ENCODE results near the gene CNDP1. TPM values are rescaled to one million over a fixed set of nuclear protein-coding genes. Genes with fewer than 3 reads are reported as not detected.
"Not testable (repeated sequence)": the region's sequence is repeated elsewhere in the genome, so short reads cannot be mapped to it uniquely, and the experiment has no call there.

CNDP1 gene
- total and polyA plus RNA-seq, 2 experiments from 2014 or later: not detected

DNA sequence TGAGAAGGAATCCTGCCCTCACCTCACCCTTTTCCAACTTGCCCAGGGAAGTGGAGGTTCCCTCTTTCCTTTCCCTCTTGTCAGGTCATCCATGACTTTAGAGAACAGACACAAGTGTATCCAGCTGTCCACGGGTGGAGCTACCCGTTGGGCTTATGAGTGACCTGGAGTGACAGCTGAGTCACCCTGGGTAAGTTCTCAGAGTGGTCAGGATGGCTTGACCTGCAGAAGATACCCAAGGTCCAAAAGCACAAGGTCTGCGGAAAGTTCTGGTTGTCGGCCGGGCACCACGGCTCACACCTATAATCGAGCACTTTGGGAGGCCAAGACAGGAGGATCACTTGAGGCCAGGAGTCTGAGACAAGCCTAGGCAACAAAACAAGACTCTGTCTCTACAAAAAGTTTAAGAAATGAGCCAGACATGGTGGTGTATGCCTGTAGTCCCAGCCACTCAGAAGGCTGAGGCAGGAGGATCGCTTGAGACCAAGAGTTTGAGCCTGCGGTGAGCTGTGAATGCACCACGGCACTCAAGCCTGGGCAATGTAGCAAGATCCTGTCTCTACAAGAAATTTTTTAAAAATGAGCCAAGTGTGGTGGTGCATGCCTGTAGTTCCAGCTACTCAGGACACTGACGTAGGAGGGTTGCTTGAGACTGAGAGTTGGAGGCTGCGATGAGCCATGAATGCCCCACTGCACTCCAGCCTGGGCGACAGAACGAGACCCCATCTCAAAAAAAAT, 14.0 kb upstream of the CNDP1 start:
- Histone ChIP-seq H3K4me1 (ENCODE audit: low read depth) (no peaks in the 10 kb centered on the region), H3K27ac (no peak overlapping the region), H3K9me3 (ENCODE audit: low read depth) (no peaks in the 10 kb centered on the region), H3K36me3 (peaks cover 18% of the 10 kb centered on the region), H3K27me3 (no peaks in the 10 kb centered on the region), H3K4me3 (no peak overlapping the region)
- no peak for DNase-seq (ENCODE audit: low read depth in 1 of 2, low spot score in 1 of 2)
- TF ChIP-seq, protein P1, sequence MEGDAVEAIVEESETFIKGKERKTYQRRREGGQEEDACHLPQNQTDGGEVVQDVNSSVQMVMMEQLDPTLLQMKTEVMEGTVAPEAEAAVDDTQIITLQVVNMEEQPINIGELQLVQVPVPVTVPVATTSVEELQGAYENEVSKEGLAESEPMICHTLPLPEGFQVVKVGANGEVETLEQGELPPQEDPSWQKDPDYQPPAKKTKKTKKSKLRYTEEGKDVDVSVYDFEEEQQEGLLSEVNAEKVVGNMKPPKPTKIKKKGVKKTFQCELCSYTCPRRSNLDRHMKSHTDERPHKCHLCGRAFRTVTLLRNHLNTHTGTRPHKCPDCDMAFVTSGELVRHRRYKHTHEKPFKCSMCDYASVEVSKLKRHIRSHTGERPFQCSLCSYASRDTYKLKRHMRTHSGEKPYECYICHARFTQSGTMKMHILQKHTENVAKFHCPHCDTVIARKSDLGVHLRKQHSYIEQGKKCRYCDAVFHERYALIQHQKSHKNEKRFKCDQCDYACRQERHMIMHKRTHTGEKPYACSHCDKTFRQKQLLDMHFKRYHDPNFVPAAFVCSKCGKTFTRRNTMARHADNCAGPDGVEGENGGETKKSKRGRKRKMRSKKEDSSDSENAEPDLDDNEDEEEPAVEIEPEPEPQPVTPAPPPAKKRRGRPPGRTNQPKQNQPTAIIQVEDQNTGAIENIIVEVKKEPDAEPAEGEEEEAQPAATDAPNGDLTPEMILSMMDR (IDR thresholded peaks at IDR 0.05; ENCODE audit: low read depth, low read length): no peak

DNA sequence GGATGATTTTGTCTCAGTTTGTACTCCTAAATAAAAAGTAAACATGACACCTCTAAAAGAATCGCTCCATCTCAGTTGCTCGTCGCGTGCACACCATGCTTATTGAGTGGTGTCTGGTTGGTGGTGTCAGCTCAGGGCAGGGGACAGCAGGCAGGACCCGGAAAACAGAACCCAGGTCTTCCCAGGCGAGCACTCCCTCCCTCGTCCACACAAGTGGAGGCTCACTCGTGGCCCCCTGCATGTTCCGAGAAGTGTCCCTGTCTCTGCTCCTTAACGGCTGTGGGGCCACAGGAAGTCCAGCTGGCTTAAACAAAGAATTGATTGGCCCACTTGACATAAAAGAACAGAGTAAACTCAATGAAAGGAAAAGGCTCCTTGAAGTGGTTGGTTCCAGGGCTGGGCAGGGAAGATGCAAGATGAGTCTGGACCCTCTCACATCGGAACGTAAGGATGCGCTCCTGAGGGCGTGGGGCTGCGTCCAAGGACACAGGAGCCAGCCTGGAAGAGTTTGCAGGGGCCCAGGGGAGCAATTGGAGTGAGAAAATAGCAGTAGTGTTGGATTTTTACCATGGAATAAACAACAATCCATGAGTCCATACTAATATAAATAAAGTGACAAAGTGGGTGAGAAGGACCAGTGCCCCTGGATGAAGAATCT, 13.1 kb upstream of the CNDP1 start:
- H3K27ac ChIP-seq: no peak overlapping the region
- no peaks in the 10 kb centered on the region for H3K27me3 ChIP-seq
- peaks cover 13% of the 10 kb centered on the region for H3K36me3 ChIP-seq
- TF ChIP-seq, protein P1 (IDR thresholded peaks at IDR 0.05; ENCODE audit: low read depth, low read length): no peak
- no peak for DNase-seq (ENCODE audit: low read depth in 1 of 2, low spot score in 1 of 2)
- no peak overlapping the region for H3K4me3 ChIP-seq
- H3K4me1 ChIP-seq (ENCODE audit: low read depth): no peaks in the 10 kb centered on the region
- H3K9me3 ChIP-seq (ENCODE audit: low read depth): no peaks in the 10 kb centered on the region

DNA sequence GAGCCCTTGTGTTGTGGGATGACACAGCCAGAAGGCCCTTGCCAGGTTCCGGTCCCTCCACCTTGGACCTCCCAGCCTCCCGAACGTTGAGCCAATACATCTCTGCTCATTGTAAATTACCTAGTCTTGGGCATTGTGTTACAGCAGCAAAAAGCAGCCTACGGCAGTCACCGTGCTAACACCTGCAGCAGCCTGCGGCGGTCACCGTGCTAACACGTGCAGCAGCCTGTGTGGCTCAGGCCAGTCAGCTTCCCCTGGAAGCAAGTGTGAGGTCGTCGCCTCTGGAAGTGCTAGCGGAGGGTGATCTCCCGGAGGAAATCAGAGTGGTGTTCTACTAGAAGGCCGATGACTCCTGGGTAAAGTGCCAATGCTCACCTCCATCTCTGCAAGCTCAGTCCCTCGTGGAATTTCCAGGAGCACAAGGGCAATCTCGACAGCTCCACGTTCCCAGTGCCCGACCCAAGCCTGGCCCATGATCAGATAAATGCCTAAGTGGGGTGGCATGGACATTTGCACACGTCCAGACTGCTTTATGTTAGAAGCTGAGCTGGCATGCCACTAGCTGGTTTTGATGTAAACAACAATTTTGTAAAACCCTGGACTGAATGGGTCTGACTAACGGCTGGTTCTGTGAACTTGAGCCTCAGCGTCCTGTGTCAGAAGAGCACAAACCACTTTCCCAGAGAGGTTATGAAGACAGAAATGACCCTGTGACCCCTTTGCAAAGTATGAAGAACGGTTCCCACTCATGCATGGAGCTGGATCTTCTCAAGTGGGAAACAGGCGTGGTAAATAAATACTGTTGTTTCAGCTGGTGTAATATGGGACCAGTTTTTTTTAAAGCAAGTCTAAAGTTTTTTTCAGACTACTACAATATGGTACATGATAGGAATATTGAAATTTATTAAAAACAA, 11.4 kb upstream of the CNDP1 start:
- H3K4me1 ChIP-seq (ENCODE audit: low read depth): no peaks in the 10 kb centered on the region
- peaks cover 13% of the 10 kb centered on the region for H3K36me3 ChIP-seq
- no peaks in the 10 kb centered on the region for H3K27me3 ChIP-seq
- TF ChIP-seq, protein P1 (IDR thresholded peaks at IDR 0.05; ENCODE audit: low read depth, low read length): no peak
- H3K27ac ChIP-seq: no peak overlapping the region
- DNase-seq (ENCODE audit: low read depth in 1 of 2, low spot score in 1 of 2): no peak
- H3K9me3 ChIP-seq (ENCODE audit: low read depth): no peaks in the 10 kb centered on the region
- no peak overlapping the region for H3K4me3 ChIP-seq

DNA sequence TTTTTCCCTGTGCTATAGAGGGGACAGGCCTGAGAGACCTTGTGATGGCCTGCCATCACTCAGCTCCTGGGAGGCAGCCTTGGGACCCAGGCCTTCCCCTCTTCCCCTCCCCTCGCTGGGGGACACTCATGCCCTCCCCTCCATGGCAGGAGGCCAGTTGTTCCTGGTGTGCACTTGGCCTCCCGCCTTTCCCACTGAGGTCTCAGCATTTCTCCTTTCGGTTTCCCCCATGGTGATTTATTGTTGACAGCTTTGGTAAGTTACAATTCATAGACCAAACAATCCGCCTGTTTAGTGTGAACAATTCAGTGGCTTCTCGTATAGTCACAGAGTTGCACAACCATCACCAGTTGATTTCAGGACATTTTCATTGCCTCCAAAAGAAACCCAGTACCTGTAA, 10.2 kb upstream of the CNDP1 start:
- H3K9me3 ChIP-seq (ENCODE audit: low read depth): no peaks in the 10 kb centered on the region

DNA sequence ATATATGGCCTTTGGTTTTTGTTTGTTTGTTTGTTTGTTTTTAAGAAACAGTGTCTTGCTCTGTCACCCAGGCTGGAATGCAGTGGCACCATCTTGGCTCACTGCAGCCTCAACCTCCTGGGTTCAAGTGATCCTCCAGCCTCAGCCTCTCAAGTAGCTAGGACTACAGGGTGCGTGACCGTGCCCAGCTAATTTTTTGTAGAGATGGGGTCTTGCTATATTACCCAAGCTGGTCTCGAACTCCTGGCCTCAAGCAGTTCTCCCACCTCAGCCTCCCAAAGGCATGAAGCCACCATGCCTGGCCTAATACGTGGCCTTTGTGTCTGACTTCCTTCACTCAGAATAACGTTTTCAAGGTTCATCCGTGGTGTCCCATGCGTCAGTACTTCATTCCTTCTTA, 9.4 kb upstream of the CNDP1 start:
- H3K4me3 ChIP-seq; H3K27me3 ChIP-seq; H3K4me1 ChIP-seq (ENCODE audit: low read depth); H3K9me3 ChIP-seq (ENCODE audit: low read depth); DNase-seq (ENCODE audit: low read depth in 1 of 2, low spot score in 1 of 2); H3K27ac ChIP-seq; H3K36me3 ChIP-seq: not testable (repeated sequence)

More for the DNA sequence above, 10.2 kb upstream of the CNDP1 start:
- no peaks in the 10 kb centered on the region for H3K27me3 ChIP-seq
- peaks cover 8% of the 10 kb centered on the region for H3K36me3 ChIP-seq
- no peak overlapping the region for H3K27ac ChIP-seq
- TF ChIP-seq, protein P1 (IDR thresholded peaks at IDR 0.05; ENCODE audit: low read depth, low read length): no peak
- H3K4me3 ChIP-seq: no peak overlapping the region
- H3K4me1 ChIP-seq (ENCODE audit: low read depth): no peaks in the 10 kb centered on the region
- DNase-seq (ENCODE audit: low read depth in 1 of 2, low spot score in 1 of 2): peak in 1 of 2 donors; percentile 10

Measured in cardiac muscle cell (in vitro differentiated cells and primary cell).